Measurements from ENCODE around the gene RAD9B. TPM values are rescaled to one million over a fixed set of nuclear protein-coding genes. Genes with fewer than 3 reads are reported as not detected.

Gene RAD9B
- total and polyA plus RNA-seq, 11 donors = 0.34 to 12.0 (median 2.4) TPM; not detected in 2

GRCh38 chr12:110537605-110538409, 35.7 kb downstream of the RAD9B start:
- Histone ChIP-seq H3K9me3 (no peaks in the 10 kb centered on the region), H3K4me1 (peaks cover 3 to 77% (median 24%) of the 10 kb centered on the region in 12 donors), H3K36me3 (peaks cover 0 to 76% (median 46%) of the 10 kb centered on the region in 9 donors), H3K27me3 (no peaks in the 10 kb centered on the region), H3K4me3 (no peak overlapping the region), H3K27ac (peak overlapping the region; percentile 68 to 95 (median 84))
- ATAC-seq (peak; percentile 83 to 92 (median 85)), DNase-seq (peak; percentile 51 to 86 (median 69))
- intact Hi-C loops (cut with DNase I) = loop anchor here in 4 of 10 donors (5.0 to 10.0 kb wide), 3 partner anchors 44 to 49 kb away; partner anchors contain the start of gene PPTC7 (in 3 of the 4)
- 47 to 72% (median 55%) methylated on average over 9 of the region's 9 CpGs for WGBS, 4 donors
- TF ChIP-seq CTCF (IDR thresholded peaks at IDR 0.05) (no peak), POLR2A (IDR thresholded peaks at IDR 0.05) (no peak)

GRCh38 chr12:110538869-110539622, 36.9 kb downstream of the RAD9B start:
- H3K27ac ChIP-seq = peak overlapping the region; percentile 68 to 95 (median 84)
- no peak overlapping the region for H3K4me3 ChIP-seq
- peaks cover 0 to 71% (median 46%) of the 10 kb centered on the region in 9 donors for H3K36me3 ChIP-seq
- 81 to 84% (median 83%) methylated on average over 5 of the region's 5 CpGs for WGBS, 4 donors
- TF ChIP-seq CTCF (IDR thresholded peaks at IDR 0.05) = no peak
- no peak for TF ChIP-seq POLR2A (IDR thresholded peaks at IDR 0.05)
- no peaks in the 10 kb centered on the region for H3K9me3 ChIP-seq
- no peaks in the 10 kb centered on the region for H3K27me3 ChIP-seq
- H3K4me1 ChIP-seq = peaks cover 10 to 77% (median 35%) of the 10 kb centered on the region in 12 donors
- DNase-seq = peak in 1 of 5 donors; percentile 40
- peak in 1 of 4 donors; percentile 30 for ATAC-seq
- intact Hi-C loops (cut with DNase I) = loop anchor here in 4 of 10 donors (5.0 to 10.0 kb wide), 3 partner anchors 43 to 48 kb away; partner anchors contain the start of gene PPTC7 (in 3 of the 4)

- H3K36me3 ChIP-seq = peaks cover 0 to 62% (median 49%) of the 10 kb centered on the region in 9 donors
- no peak for ATAC-seq
- peaks cover 13 to 70% (median 40%) of the 10 kb centered on the region in 12 donors for H3K4me1 ChIP-seq
- H3K4me3 ChIP-seq = no peak overlapping the region
- TF ChIP-seq POLR2A (IDR thresholded peaks at IDR 0.05) = no peak
- TF ChIP-seq CTCF (IDR thresholded peaks at IDR 0.05) = no peak
- H3K27ac ChIP-seq = peak overlapping the region in 11 of 12 donors; percentile 28 to 95 (median 84)
- no peak for DNase-seq
- WGBS, 4 donors = 81 to 90% (median 86%) methylated on average over 8 of the region's 8 CpGs
- H3K9me3 ChIP-seq = no peaks in the 10 kb centered on the region
- H3K27me3 ChIP-seq = no peaks in the 10 kb centered on the region
- intact Hi-C loops (cut with DNase I) = loop anchor here in 3 of 10 donors (5.0 kb wide), 1 partner anchor 42 kb away; the partner anchor contains the start of gene PPTC7 (in 3 of the 3)
These were observed 37.9 kb downstream of the RAD9B start for GRCh38 chr12:110540048-110540447.
